Suprapubic skin (tissue), 4 donors: ENCODE measurements around the gene MARCKS.

Experiments
- EP300 ChIP-seq: sonication (generic); formaldehyde crosslinking; IDR thresholded peaks from one replicate; pipeline ENCODE4 v1.6.1; 2017; ENCODE audit warnings: antibody characterized with exemption
- POLR2A ChIP-seq, 2 donors: fragments of 450-650 bp; IDR thresholded peaks; one replicate each; pipeline ENCODE4 v1.6.1; 2017; ENCODE audit warnings: antibody characterized with exemption in 2 of 2, mild to moderate bottlenecking in 2 of 2, moderate library complexity in 2 of 2
- POLR2AphosphoS5 ChIP-seq, 3 donors: sonication (generic); formaldehyde crosslinking; IDR thresholded peaks; one replicate each; pipeline ENCODE4 v1.6.1; 2017; ENCODE audit warnings: antibody characterized with exemption in 3 of 3
- TF ChIP-seq, protein P1 (sequence below), 2 donors: fragments of 200-600 bp in 1 of 2; fragments of 450-650 bp in 1 of 2; sonication (generic) in 1 of 2; IDR thresholded peaks; one replicate each; pipeline ENCODE4 v1.5.1; 2016 to 2019; ENCODE audit warnings: antibody characterized with exemption in 2 of 2, mild to moderate bottlenecking in 1 of 2, moderate library complexity in 1 of 2

DNA sequence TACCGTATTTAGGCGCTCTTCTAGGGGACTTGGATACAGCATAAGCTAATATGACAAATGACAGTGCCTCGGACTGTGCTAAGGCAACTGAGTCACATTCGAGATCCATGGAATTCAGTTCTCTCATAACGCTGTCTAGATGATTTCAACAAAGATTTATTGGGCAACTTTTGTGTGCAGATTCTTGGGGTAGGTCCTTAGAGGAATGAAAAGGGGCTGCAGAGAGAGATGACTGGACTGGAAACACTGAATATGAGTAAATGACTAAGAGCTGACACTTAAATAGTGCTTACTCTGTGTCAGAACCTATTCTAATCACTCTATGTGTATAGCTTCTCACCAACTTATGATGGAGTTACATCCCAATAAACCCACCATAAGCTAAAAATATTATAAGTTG is 36.4 kb upstream of the MARCKS start:
- TF ChIP-seq, protein P1, sequence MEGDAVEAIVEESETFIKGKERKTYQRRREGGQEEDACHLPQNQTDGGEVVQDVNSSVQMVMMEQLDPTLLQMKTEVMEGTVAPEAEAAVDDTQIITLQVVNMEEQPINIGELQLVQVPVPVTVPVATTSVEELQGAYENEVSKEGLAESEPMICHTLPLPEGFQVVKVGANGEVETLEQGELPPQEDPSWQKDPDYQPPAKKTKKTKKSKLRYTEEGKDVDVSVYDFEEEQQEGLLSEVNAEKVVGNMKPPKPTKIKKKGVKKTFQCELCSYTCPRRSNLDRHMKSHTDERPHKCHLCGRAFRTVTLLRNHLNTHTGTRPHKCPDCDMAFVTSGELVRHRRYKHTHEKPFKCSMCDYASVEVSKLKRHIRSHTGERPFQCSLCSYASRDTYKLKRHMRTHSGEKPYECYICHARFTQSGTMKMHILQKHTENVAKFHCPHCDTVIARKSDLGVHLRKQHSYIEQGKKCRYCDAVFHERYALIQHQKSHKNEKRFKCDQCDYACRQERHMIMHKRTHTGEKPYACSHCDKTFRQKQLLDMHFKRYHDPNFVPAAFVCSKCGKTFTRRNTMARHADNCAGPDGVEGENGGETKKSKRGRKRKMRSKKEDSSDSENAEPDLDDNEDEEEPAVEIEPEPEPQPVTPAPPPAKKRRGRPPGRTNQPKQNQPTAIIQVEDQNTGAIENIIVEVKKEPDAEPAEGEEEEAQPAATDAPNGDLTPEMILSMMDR (IDR thresholded peaks at IDR 0.05): no peak
- no peak for TF ChIP-seq POLR2A (IDR thresholded peaks at IDR 0.05)
- no peak for TF ChIP-seq POLR2AphosphoS5 (IDR thresholded peaks at IDR 0.05)
- no peak for TF ChIP-seq EP300
